HEK293T (cell line): Measurements from ENCODE around the gene CDK5RAP2.

Experiments used
- BHLHE40 ChIP-seq: fragments of 450-650 bp; IDR thresholded peaks from 2 replicates; pipeline ENCODE4 v1.6.1; 2016; ENCODE audit warnings: mild to moderate bottlenecking, moderate library complexity, borderline replicate concordance
- SP1 ChIP-seq: fragments of 450-650 bp; IDR thresholded peaks from 2 replicates; pipeline ENCODE4 v1.6.1; 2017

GRCh38 chr9:120579139-120580050 is 572 bp downstream of the CDK5RAP2 start:
- TF ChIP-seq SP1 (no peak), BHLHE40 (no peak)
